IMR-90 (cell line): ENCODE measurements around the gene RPS4Y2. TPM values are rescaled to one million over a fixed set of nuclear protein-coding genes. Genes with fewer than 3 reads are reported as not detected.

Experiments used
- ATAC-seq: fragments of 200-7000 bp; cut with Tn5 transposase; 2 replicates; pipeline ENCODE4 v1.9.1; 2020; ENCODE audit warnings: low read depth, mild to moderate bottlenecking, moderate library complexity
- BruUV-seq: library from RNA; stranded (reverse); fragments of 400-500 nt; replicated peaks from 2 replicates; lab custom pipeline; 2021; lab: Mats Ljungman, UMichigan
- CTCF ChIA-PET: fragments of 300-600 bp; formaldehyde crosslinking; extraction: SDS; loops from one replicate; lab custom pipeline; 2021; ENCODE audit warnings: antibody characterized with exemption; lab: Yijun Ruan, JAX
- POLR2A ChIA-PET: fragments of 300-600 bp; sonication (Branson Sonifier 250); formaldehyde crosslinking; loops from one replicate; lab custom pipeline; 2022; ENCODE audit warnings: antibody characterized with exemption; ENCODE audit not compliant: unreplicated experiment; lab: Charles Lee
- DNase-seq: peaks from one replicate; pipeline ENCODE4 v3.0.0; 2013
- H2AFZ ChIP-seq: replicated peaks from 2 replicates; pipeline ENCODE3; 2013; ENCODE audit warnings: low read length, mild to moderate bottlenecking; ENCODE audit not compliant: poor library complexity
- H2AK5ac ChIP-seq: 2 replicates; pipeline ENCODE4 v1.6.1; 2013; ENCODE audit warnings: low read depth, low read length, inconsistent platforms
- H2AK9ac ChIP-seq: replicated peaks from 2 replicates; pipeline ENCODE3; 2013; ENCODE audit warnings: mild to moderate bottlenecking, low read depth, low read length, moderate library complexity; ENCODE audit not compliant: poor library complexity
- H2BK120ac ChIP-seq: 2 replicates; pipeline ENCODE4 v1.6.1; 2013; ENCODE audit warnings: low read depth, low read length, inconsistent platforms
- H2BK15ac ChIP-seq: 3 replicates; pipeline ENCODE4 v1.6.1; 2013; ENCODE audit warnings: low read depth, low read length, inconsistent platforms
- H2BK20ac ChIP-seq: 2 replicates; pipeline ENCODE4 v1.6.1; 2013; ENCODE audit warnings: low read depth, mild to moderate bottlenecking, inconsistent platforms, low read length, moderate library complexity
- H2BK5ac ChIP-seq: 2 replicates; pipeline ENCODE4 v1.6.1; 2013; ENCODE audit warnings: mild to moderate bottlenecking, low read depth, low read length, inconsistent platforms; ENCODE audit not compliant: poor library complexity, severe bottlenecking
- H3K14ac ChIP-seq: replicated peaks from 2 replicates; pipeline ENCODE4 v1.6.1; 2013; ENCODE audit warnings: low read depth, low read length, inconsistent platforms
- H3K18ac ChIP-seq: 2 replicates; pipeline ENCODE4 v1.6.1; 2013; ENCODE audit warnings: low read depth, low read length, control low read depth
- H3K23ac ChIP-seq: 2 replicates; pipeline ENCODE4 v1.6.1; 2013; ENCODE audit warnings: low read depth, low read length, inconsistent platforms
- H3K27ac ChIP-seq: 2 replicates; pipeline ENCODE4 v1.5.1; 2013; ENCODE audit warnings: mild to moderate bottlenecking, control low read depth, low read length; ENCODE audit not compliant: insufficient read depth
- H3K27me3 ChIP-seq: 2 replicates; pipeline ENCODE4 v1.6.1; 2013; ENCODE audit warnings: low read length; ENCODE audit not compliant: control insufficient read depth, insufficient read depth
- H3K36me3 ChIP-seq: 2 replicates; pipeline ENCODE4 v1.6.1; 2013; ENCODE audit warnings: low read length, mixed read lengths; ENCODE audit not compliant: control insufficient read depth, insufficient read depth
- H3K4ac ChIP-seq: 2 replicates; pipeline ENCODE4 v1.6.1; 2013; ENCODE audit warnings: low read depth, low read length, inconsistent platforms
- H3K4me1 ChIP-seq: 2 replicates; pipeline ENCODE4 v1.6.1; 2013; ENCODE audit warnings: low read length, mixed read lengths; ENCODE audit not compliant: control insufficient read depth, insufficient read depth
- H3K4me2 ChIP-seq: 2 replicates; pipeline ENCODE4 v1.6.1; 2013; ENCODE audit warnings: low read depth, mild to moderate bottlenecking, control low read depth, low read length, moderate library complexity
- H3K4me3 ChIP-seq: 2 replicates; pipeline ENCODE4 v1.5.1; 2013; ENCODE audit warnings: low read depth, mild to moderate bottlenecking, control low read depth, low read length, moderate library complexity; ENCODE audit not compliant: insufficient read depth
- H3K56ac ChIP-seq: 2 replicates; pipeline ENCODE4 v1.6.1; 2013; ENCODE audit warnings: low read length, inconsistent platforms; ENCODE audit not compliant: insufficient read depth; ENCODE audit errors: extremely low read depth
- H3K79me1 ChIP-seq, 2 experiments: 2 replicates each; pipeline ENCODE4 v1.6.1; 2013; ENCODE audit warnings: low read length in 2 of 2, inconsistent platforms in 1 of 2, low read depth in 1 of 2
- H3K9ac ChIP-seq: 2 replicates; pipeline ENCODE4 v1.6.1; 2013; ENCODE audit warnings: low read depth, low read length, control low read depth
- H3K9me1 ChIP-seq: 2 replicates; pipeline ENCODE4 v1.6.1; 2013; ENCODE audit warnings: low read length, inconsistent platforms; ENCODE audit not compliant: insufficient read depth
- H3K9me3 ChIP-seq: 2 replicates; pipeline ENCODE4 v1.6.1; 2013; ENCODE audit warnings: low read length; ENCODE audit not compliant: control insufficient read depth, insufficient read depth
- H4K20me1 ChIP-seq: 2 replicates; pipeline ENCODE4 v1.6.1; 2013; ENCODE audit warnings: low read length, inconsistent platforms; ENCODE audit not compliant: insufficient read depth
- H4K5ac ChIP-seq: 2 replicates; pipeline ENCODE4 v1.6.1; 2013; ENCODE audit warnings: mild to moderate bottlenecking, low read depth, low read length, control low read depth
- H4K8ac ChIP-seq, 2 experiments: 2 replicates each; pipeline ENCODE4 v1.6.1; 2013; ENCODE audit warnings: low read depth in 2 of 2, low read length in 2 of 2, control low read depth in 1 of 2, inconsistent platforms in 1 of 2
- H4K91ac ChIP-seq: 2 replicates; pipeline ENCODE4 v1.6.1; 2013; ENCODE audit warnings: low read depth, low read length, inconsistent platforms; ENCODE audit not compliant: insufficient read depth
- CEBPB ChIP-seq: IDR thresholded peaks from 2 replicates; pipeline ENCODE4 v1.6.1; 2012; ENCODE audit warnings: low read depth, low read length, improper control_type of control experiment
- CHD1 ChIP-seq: IDR thresholded peaks from 2 replicates; pipeline ENCODE4 v1.6.1; 2012; ENCODE audit warnings: low read depth, low read length, improper control_type of control experiment
- MAFK ChIP-seq: IDR thresholded peaks from 2 replicates; pipeline ENCODE4 v1.6.1; 2012; ENCODE audit warnings: low read depth, low read length, improper control_type of control experiment
- MXI1 ChIP-seq: IDR thresholded peaks from 2 replicates; pipeline ENCODE4 v1.6.1; 2012; ENCODE audit warnings: low read depth, mild to moderate bottlenecking, low read length, moderate library complexity, borderline replicate concordance
- RAD21 ChIP-seq: IDR thresholded peaks from 2 replicates; pipeline ENCODE4 v1.6.1; 2012; ENCODE audit warnings: low read length, improper control_type of control experiment
- WGBS, 2 experiments: methylation state at CpG; one replicate each; pipeline versions ENCODE4 v1.1.5 to v1.1.7; 2013; ENCODE audit warnings: missing lambda C conversion rate in 2 of 2; ENCODE audit not compliant: insufficient read length in 1 of 2; ENCODE audit errors: extremely low coverage in 2 of 2; 5-methylcytosine and 5-hydroxymethylcytosine counted together
- dilution Hi-C: fragments of 300-500 bp; cut with HindIII; formaldehyde crosslinking; loops from one replicate; pipeline ENCODE4 v1.14.3; 2018; ENCODE audit warnings: low sequenced_read_pairs; ENCODE audit not compliant: unreplicated experiment
- in situ Hi-C: fragments of 300-500 bp; cut with MboI; formaldehyde crosslinking; loops from 3 replicates; pipeline ENCODE4 v1.14.3; 2019; ENCODE audit warnings: low sequenced_read_pairs, inconsistent platforms, mixed read lengths
- intact Hi-C: fragments of 100-400 bp; cut with micrococcal nuclease; formaldehyde crosslinking; loops from 2 replicates; pipeline ENCODE4 v1.10.0; 2022
- polyA plus RNA-seq, 3 experiments: library from polyadenylated mRNA; depleted of rRNA; stranded (reverse); fragments of >200 nt; gene quantifications; 2 replicates each; pipeline ENCODE4 v1.2.3, GENCODE V29; 2012; ENCODE audit warnings: low replicate concordance in 1 of 3
- total RNA-seq: library from RNA; depleted of rRNA; stranded (reverse); fragments of >200 nt; gene quantifications from 2 replicates; pipeline ENCODE4 v1.2.3, GENCODE V29; 2012

The RPS4Y2 gene
- total and polyA plus RNA-seq, 2 of the 4 experiments (the other 2 are of a cell fraction) = not detected

GRCh38 chrY:20784965-20785364 is 29.1 kb downstream of the RPS4Y2 start:
- intact Hi-C loops = no loop called here
- no peak overlapping the region for H4K5ac ChIP-seq
- TF ChIP-seq RAD21 (no peak), MXI1 (no peak), CHD1 (no peak), MAFK (no peak), CEBPB (no peak)
- WGBS, 2 experiments = no CpG with 5 or more reads among the region's 1 CpG
- H2BK5ac ChIP-seq = no peak overlapping the region
- H2AK9ac ChIP-seq = no peak overlapping the region
- BruUV-seq = no TSS peak
- ChIA-PET POLR2A (no interaction called here), CTCF (no interaction called here)
- no peaks in the 10 kb centered on the region for H4K20me1 ChIP-seq
- no peak overlapping the region for H3K27ac ChIP-seq
- ATAC-seq (no peak), DNase-seq (no peak)
- H3K4me1 ChIP-seq = no peaks in the 10 kb centered on the region
- no peak overlapping the region for H3K23ac ChIP-seq
- no peaks in the 10 kb centered on the region for H3K79me1 ChIP-seq
- H3K36me3 ChIP-seq = no peaks in the 10 kb centered on the region
- H3K4ac ChIP-seq = no peak overlapping the region
- H4K91ac ChIP-seq = no peak overlapping the region
- no peak overlapping the region for H2BK15ac ChIP-seq
- no peak overlapping the region for H3K14ac ChIP-seq
- H3K9me3 ChIP-seq = no peaks in the 10 kb centered on the region
- no peak overlapping the region for H3K18ac ChIP-seq
- no peak overlapping the region for H2AFZ ChIP-seq
- no peak overlapping the region for H2BK20ac ChIP-seq
- H3K9ac ChIP-seq = no peak overlapping the region
- H4K8ac ChIP-seq = no peak overlapping the region
- dilution Hi-C loops = no loop called here
- in situ Hi-C loops = no loop called here
- no peak overlapping the region for H2BK120ac ChIP-seq
- no peak overlapping the region for H3K56ac ChIP-seq
- H3K4me2 ChIP-seq = no peak overlapping the region
- H3K9me1 ChIP-seq = no peaks in the 10 kb centered on the region
- H3K27me3 ChIP-seq = no peaks in the 10 kb centered on the region
- H2AK5ac ChIP-seq = no peak overlapping the region
- no peak overlapping the region for H3K4me3 ChIP-seq
